Smooth muscle cell (in vitro differentiated cells): ENCODE results near the gene PHEX. TPM values are rescaled to one million over a fixed set of nuclear protein-coding genes. Genes with fewer than 3 reads are reported as not detected.
A peak's percentile ranks its signal among the peaks of the same experiment; 100 is the strongest.

ENCODE experiments used
- DNase-seq: peaks from one replicate; lab custom pipeline; 2025; ENCODE audit not compliant: unreplicated experiment; lab: John Stamatoyannopoulos, UW
- H2AFZ ChIP-seq: fragments of 200-600 bp; sonication (generic); 2 replicates; pipeline ENCODE4 v1.6.0; 2016; ENCODE audit warnings: antibody characterized with exemption, low read depth, mild to moderate bottlenecking
- H3F3A ChIP-seq: fragments of 200-600 bp; sonication (generic); 2 replicates; pipeline ENCODE4 v1.6.0; 2017; ENCODE audit warnings: antibody characterized with exemption, low read depth
- H3K27ac ChIP-seq: fragments of 200-600 bp; sonication (generic); 2 replicates; pipeline ENCODE4 v1.5.1; 2016; ENCODE audit warnings: low read depth, mild to moderate bottlenecking
- H3K27me3 ChIP-seq: fragments of 200-600 bp; sonication (generic); 2 replicates; pipeline ENCODE4 v1.6.1; 2016; ENCODE audit warnings: low read depth, mild to moderate bottlenecking
- H3K36me3 ChIP-seq: fragments of 200-600 bp; sonication (generic); 2 replicates; pipeline ENCODE4 v1.5.1; 2016; ENCODE audit warnings: low read depth
- H3K4me1 ChIP-seq: fragments of 200-600 bp; sonication (generic); 2 replicates; pipeline ENCODE4 v1.5.1; 2016; ENCODE audit warnings: low read depth
- H3K4me2 ChIP-seq: fragments of 200-600 bp; sonication (generic); 2 replicates; pipeline ENCODE4 v1.6.0; 2016; ENCODE audit warnings: mild to moderate bottlenecking
- H3K4me3 ChIP-seq: fragments of 200-600 bp; sonication (generic); 2 replicates; pipeline ENCODE4 v1.5.1; 2016; ENCODE audit warnings: mild to moderate bottlenecking
- H3K79me2 ChIP-seq: fragments of 200-600 bp; sonication (generic); 2 replicates; pipeline ENCODE4 v1.6.0; 2016; ENCODE audit warnings: low read depth, mild to moderate bottlenecking
- H3K9ac ChIP-seq: fragments of 200-600 bp; sonication (generic); 2 replicates; pipeline ENCODE4 v1.6.0; 2016; ENCODE audit warnings: low read depth
- H3K9me3 ChIP-seq: fragments of 200-600 bp; sonication (generic); replicated peaks from 2 replicates; pipeline ENCODE4 v1.5.1; 2016; ENCODE audit warnings: low read depth
- H4K20me1 ChIP-seq: fragments of 200-600 bp; sonication (generic); 2 replicates; pipeline ENCODE4 v1.6.0; 2016; ENCODE audit warnings: low read depth
- WGBS: methylation state at CpG from one replicate; pipeline ENCODE4 v1.1.7; 2016; ENCODE audit warnings: low lambda C conversion rate; 5-methylcytosine and 5-hydroxymethylcytosine counted together
- polyA plus RNA-seq: library from polyadenylated mRNA; unstranded; fragments of >200 nt; fragmentation: Nextera tagmentation; extraction: Ambion mirVana; gene quantifications from 2 replicates; pipeline ENCODE4 v1.2.1, GENCODE V29; 2016
- total RNA-seq: library from RNA; depleted of rRNA; stranded (reverse); fragments of >200 nt; gene quantifications from 2 replicates; pipeline ENCODE4 v1.2.3, GENCODE V29; 2014
- TF ChIP-seq, protein P1 (sequence below): fragments of 200-600 bp; sonication (generic); IDR thresholded peaks from 2 replicates; pipeline ENCODE4 v1.5.1; 2017; ENCODE audit warnings: borderline replicate concordance, mild to moderate bottlenecking, antibody characterized with exemption; ENCODE audit not compliant: insufficient read depth, poor library complexity, severe bottlenecking

Gene PHEX
- total RNA-seq (0.40 TPM in 1 of 2 replicates, not detected in the other), polyA plus RNA-seq (0.18 TPM in 1 of 2 replicates, not detected in the other)

DNA sequence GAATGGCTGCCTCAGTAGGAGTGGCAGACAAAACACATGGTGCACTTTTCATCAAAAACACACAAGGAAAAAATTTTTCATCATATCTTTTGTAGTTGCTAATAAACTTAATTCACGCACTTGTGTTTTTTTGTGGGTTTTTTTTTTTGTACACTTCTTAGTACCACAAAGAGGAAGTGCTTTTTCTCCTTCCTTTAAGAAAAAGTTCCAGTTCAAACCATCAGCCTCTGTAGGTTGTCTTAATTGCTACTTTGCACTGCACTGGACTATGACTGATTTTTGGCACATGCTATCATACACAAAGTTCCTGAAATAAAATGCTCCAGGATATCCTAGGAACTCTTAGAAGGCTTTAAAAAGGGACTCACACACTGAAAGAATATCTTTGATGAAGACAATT, at the start of gene PHEX:
PHEX (plus strand) TSS at position 242 of the 400 bp plus-strand sequence. CDS start 681 bp downstream, outside the sequence.
- Histone ChIP-seq H3K4me3 (no peak within 1 kb of the TSS), H3K36me3 (no peaks in the 10 kb centered on the region), H2AFZ (no peak within 1 kb of the TSS), H3K27me3 (no peaks in the 10 kb centered on the region), H3K79me2 (no peaks in the 10 kb centered on the region), H3K9me3 (no peaks in the 10 kb centered on the region), H4K20me1 (no peaks in the 10 kb centered on the region), H3K4me2 (no peak within 1 kb of the TSS), H3K9ac (no peak within 1 kb of the TSS), H3K4me1 (no peaks in the 10 kb centered on the region), H3F3A (no peaks in the 10 kb centered on the region), H3K27ac (no peak within 1 kb of the TSS)
- DNase-seq = no peak
- WGBS = 90% methylated on average over 1 of the region's 1 CpG
- TF ChIP-seq, protein P1, sequence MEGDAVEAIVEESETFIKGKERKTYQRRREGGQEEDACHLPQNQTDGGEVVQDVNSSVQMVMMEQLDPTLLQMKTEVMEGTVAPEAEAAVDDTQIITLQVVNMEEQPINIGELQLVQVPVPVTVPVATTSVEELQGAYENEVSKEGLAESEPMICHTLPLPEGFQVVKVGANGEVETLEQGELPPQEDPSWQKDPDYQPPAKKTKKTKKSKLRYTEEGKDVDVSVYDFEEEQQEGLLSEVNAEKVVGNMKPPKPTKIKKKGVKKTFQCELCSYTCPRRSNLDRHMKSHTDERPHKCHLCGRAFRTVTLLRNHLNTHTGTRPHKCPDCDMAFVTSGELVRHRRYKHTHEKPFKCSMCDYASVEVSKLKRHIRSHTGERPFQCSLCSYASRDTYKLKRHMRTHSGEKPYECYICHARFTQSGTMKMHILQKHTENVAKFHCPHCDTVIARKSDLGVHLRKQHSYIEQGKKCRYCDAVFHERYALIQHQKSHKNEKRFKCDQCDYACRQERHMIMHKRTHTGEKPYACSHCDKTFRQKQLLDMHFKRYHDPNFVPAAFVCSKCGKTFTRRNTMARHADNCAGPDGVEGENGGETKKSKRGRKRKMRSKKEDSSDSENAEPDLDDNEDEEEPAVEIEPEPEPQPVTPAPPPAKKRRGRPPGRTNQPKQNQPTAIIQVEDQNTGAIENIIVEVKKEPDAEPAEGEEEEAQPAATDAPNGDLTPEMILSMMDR = no peak

DNA sequence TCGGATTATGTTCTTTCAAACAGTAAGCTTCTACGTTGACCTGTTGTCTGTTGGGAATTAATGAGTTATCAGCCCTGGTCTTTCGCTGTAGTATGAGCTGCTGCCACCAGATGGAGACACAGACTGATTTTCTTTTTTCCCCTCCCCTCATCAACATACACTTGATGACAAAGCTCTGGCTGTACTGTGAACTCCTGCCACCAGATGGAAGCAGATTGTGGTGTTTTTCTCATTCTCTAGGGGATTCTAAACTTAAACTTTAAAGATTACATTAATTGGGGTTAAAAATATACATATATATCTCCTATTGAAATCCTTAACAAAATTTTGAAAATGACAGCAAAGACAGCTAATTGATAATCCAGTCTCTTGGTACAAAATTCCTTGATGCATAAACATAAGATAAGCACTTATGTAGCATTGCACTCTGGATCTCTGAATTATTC, 46.8 kb upstream of the PHEX start:
- Histone ChIP-seq H3K4me2 (no peak overlapping the region), H4K20me1 (no peaks in the 10 kb centered on the region), H3K9ac (no peak overlapping the region), H3K36me3 (no peaks in the 10 kb centered on the region), H3F3A (no peaks in the 10 kb centered on the region), H3K27ac (no peak overlapping the region), H3K9me3 (no peaks in the 10 kb centered on the region), H3K27me3 (no peaks in the 10 kb centered on the region), H3K4me3 (no peak overlapping the region), H2AFZ (no peak overlapping the region), H3K4me1 (no peaks in the 10 kb centered on the region), H3K79me2 (no peaks in the 10 kb centered on the region)
- peak; percentile 1 for DNase-seq
- WGBS = 32% methylated on average over 3 of the region's 3 CpGs
- TF ChIP-seq, protein P1 = peak; percentile 81

DNA sequence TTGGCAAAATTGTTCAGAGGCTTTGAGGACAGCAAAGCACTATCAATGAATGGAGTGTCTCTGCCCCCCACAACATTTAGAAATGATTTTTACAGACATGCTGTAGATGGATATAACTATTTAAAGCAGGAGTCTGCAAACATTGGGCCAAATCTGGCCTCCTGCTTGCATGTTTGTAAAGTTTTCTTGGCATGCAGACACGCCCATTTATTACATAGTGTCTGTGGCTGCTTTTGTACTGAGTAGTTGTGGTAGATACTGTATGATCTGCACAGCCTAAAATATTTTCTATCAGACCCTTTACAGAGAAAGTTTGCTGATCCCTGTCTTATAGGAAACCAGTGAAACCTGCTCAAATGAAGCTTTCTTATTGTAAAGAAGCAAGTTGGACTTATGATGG, 45.5 kb upstream of the PHEX start:
- no peak overlapping the region for H3K4me2 ChIP-seq
- H3K36me3 ChIP-seq = no peaks in the 10 kb centered on the region
- DNase-seq = no peak
- TF ChIP-seq, protein P1 = no peak
- H4K20me1 ChIP-seq = no peaks in the 10 kb centered on the region
- no peak overlapping the region for H3K4me3 ChIP-seq
- H2AFZ ChIP-seq = no peak overlapping the region
- no peaks in the 10 kb centered on the region for H3K79me2 ChIP-seq
- no peak overlapping the region for H3K27ac ChIP-seq
- no peak overlapping the region for H3K9ac ChIP-seq
- no peaks in the 10 kb centered on the region for H3K27me3 ChIP-seq
- H3K4me1 ChIP-seq = no peaks in the 10 kb centered on the region
- H3K9me3 ChIP-seq = no peaks in the 10 kb centered on the region
- no peaks in the 10 kb centered on the region for H3F3A ChIP-seq
- WGBS = 71% methylated on average over 1 of the region's 1 CpG

DNA sequence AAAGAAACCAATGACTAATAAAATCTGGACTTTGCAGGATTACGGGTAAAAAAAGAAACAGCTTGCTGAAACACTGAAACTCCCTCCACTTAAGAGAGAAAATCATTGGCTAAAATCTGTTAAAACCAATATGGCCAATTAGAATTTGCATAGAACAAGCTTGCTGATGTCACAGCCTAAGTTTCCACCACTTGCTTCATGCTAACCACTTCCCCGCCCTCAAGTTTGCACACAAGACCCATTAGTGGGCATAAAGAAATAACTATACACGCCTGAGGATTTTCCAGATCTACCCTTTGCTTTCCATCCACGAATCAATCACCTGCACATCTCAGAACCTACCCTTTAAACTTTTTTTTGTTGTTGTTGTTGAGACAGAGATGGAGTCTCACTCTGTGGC, 42.7 kb upstream of the PHEX start:
- Histone ChIP-seq H2AFZ (no peak overlapping the region), H3K27ac (no peak overlapping the region), H3K4me3 (no peak overlapping the region), H3K9ac (no peak overlapping the region), H4K20me1 (no peaks in the 10 kb centered on the region), H3K4me2 (no peak overlapping the region), H3K36me3 (no peaks in the 10 kb centered on the region), H3F3A (no peaks in the 10 kb centered on the region), H3K4me1 (no peaks in the 10 kb centered on the region), H3K27me3 (no peaks in the 10 kb centered on the region), H3K9me3 (no peaks in the 10 kb centered on the region), H3K79me2 (no peaks in the 10 kb centered on the region)
- DNase-seq = no peak
- TF ChIP-seq, protein P1 = no peak
- 79% methylated on average over 4 of the region's 4 CpGs for WGBS
